Mammary epithelial cell (primary cell): ENCODE measurements around the gene SHPK.

Experiments
- CTCF ChIP-seq, 2 donors: IDR thresholded peaks in 1 of 2; conservative IDR thresholded peaks in 1 of 2; 2 replicates each; pipeline ENCODE4 v1.5.1; 2011 to 2012; ENCODE audit warnings: inconsistent platforms in 2 of 2, low read length in 2 of 2, mild to moderate bottlenecking in 2 of 2, control low read depth in 1 of 2, low read depth in 1 of 2; ENCODE audit not compliant: insufficient read depth in 1 of 2; ENCODE audit errors: extremely low read depth in 1 of 2
- EZH2 ChIP-seq: IDR thresholded peaks from 2 replicates; pipeline ENCODE4 v1.6.1; 2012; ENCODE audit warnings: low read length, inconsistent platforms, borderline replicate concordance

GRCh38 chr17:3598078-3598477 lies 38.0 kb downstream of the SHPK start:
- TF ChIP-seq CTCF (conservative IDR thresholded peaks at IDR 0.05 in 1 of 2, IDR thresholded peaks at IDR 0.05 in 1 of 2; ENCODE audit: extremely low read depth in 1 of 2, insufficient read depth in 1 of 2, low read depth in 1 of 2, low read length in 2 of 2): no peak
- TF ChIP-seq EZH2: no peak
